ENCODE measurements around the gene DGKG.

DNA sequence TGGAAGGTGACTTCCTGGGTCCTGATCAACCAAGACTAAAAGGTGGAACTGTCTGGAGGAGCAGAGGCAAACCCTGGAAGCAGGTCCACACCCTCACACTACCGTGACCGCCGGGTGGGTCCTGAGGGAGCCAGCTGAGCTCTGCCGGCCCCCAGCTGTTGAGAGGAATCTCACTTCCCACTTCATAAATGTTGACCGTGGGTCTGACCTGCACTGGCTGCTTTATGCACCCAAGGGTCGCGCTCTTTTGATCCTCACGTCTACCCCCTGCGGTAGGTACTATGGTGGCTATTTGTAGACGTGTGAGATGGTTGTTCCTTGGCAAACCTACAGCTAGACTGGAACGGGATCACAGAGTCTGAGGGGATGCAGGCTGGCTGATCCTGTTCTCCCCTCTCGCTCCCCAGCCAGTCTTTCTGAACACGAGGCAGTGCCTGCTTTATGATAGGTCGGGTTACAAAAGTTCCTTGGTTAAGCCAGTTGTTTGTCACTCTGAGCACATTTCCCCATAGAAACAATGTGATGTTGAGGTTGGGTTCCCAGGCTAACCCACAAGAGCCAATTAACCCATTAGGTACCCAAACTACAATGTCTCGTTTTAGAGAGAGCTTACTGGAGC lies 140.2 kb downstream of the DGKG start:
- TF ChIP-seq CTCF (conservative IDR thresholded peaks at IDR 0.05; ENCODE audit: low read length) (no peak), EZH2phosphoT487 (IDR thresholded peaks at IDR 0.05; ENCODE audit: borderline replicate concordance) (no peak)
